Heart left ventricle (tissue), 16 donors: ENCODE data around the gene ARHGAP26. TPM values are rescaled to one million over a fixed set of nuclear protein-coding genes. Genes with fewer than 3 reads are reported as not detected.

ENCODE experiments used
- ATAC-seq, 4 donors: fragments of 200-7000 bp; cut with Tn5 transposase; one replicate each; pipeline ENCODE4 v1.9.1; 2020 to 2022; ENCODE audit warnings: moderate library complexity in 4 of 4, mild to moderate bottlenecking in 3 of 4, moderate number of reproducible peaks in 1 of 4
- DNase-seq, 5 donors: peaks; one replicate each; pipeline ENCODE4 v3.0.0-alpha.2; 2020
- H3K27ac ChIP-seq, 12 donors: fragments of 200-600 bp; sonication (generic) in 4 of 12; one replicate each; pipeline versions ENCODE4 v1.5.0 to v1.8.0; 2016 to 2022; ENCODE audit warnings: mild to moderate bottlenecking in 2 of 12
- H3K27me3 ChIP-seq, 9 donors: fragments of 200-600 bp; sonication (generic) in 2 of 9; one replicate each; pipeline versions ENCODE4 v1.5.1 to v1.8.0; 2016 to 2022; ENCODE audit warnings: mild to moderate bottlenecking in 3 of 9
- H3K36me3 ChIP-seq, 9 donors: fragments of 200-600 bp; sonication (generic) in 2 of 9; one replicate each; pipeline versions ENCODE4 v1.5.0 to v1.8.0; 2018 to 2022; ENCODE audit warnings: mild to moderate bottlenecking in 2 of 9
- H3K4me1 ChIP-seq, 12 donors: fragments of 200-600 bp; sonication (generic) in 4 of 12; one replicate each; pipeline versions ENCODE4 v1.5.0 to v1.8.0; 2016 to 2022; ENCODE audit warnings: mild to moderate bottlenecking in 3 of 12
- H3K4me3 ChIP-seq, 12 donors: fragments of 200-600 bp; sonication (generic) in 4 of 12; one replicate each; pipeline versions ENCODE4 v1.5.0 to v1.8.0; 2017 to 2022; ENCODE audit warnings: mild to moderate bottlenecking in 9 of 12, moderate library complexity in 4 of 12
- H3K9me3 ChIP-seq, 12 donors: fragments of 200-600 bp; sonication (generic) in 4 of 12; one replicate each; pipeline versions ENCODE4 v1.5.0 to v1.8.0; 2016 to 2022; ENCODE audit warnings: mild to moderate bottlenecking in 1 of 12
- CTCF ChIP-seq, 12 donors: fragments of 200-600 bp; sonication (generic) in 4 of 12; IDR thresholded peaks; one replicate each; pipeline versions ENCODE4 v1.5.0 to v1.8.0; 2018 to 2022; ENCODE audit warnings: antibody characterized with exemption in 12 of 12, mild to moderate bottlenecking in 5 of 12
- POLR2A ChIP-seq, 2 donors: fragments of 450-650 bp; IDR thresholded peaks; one replicate each; pipeline ENCODE4 v1.6.1; 2017; ENCODE audit warnings: antibody characterized with exemption in 2 of 2, mild to moderate bottlenecking in 2 of 2, moderate library complexity in 2 of 2
- WGBS, 4 donors: extraction: QIAGEN DNeasy Blood & Tissue Kit in 2 of 4; methylation state at CpG; one replicate each; pipeline versions ENCODE4 v1.1.5 to v1.1.7; 2013 to 2018; 5-methylcytosine and 5-hydroxymethylcytosine counted together
- intact Hi-C, 10 donors: fragments of 100-400 bp; cut with DNase I; formaldehyde crosslinking; loops; one replicate each; pipeline versions ENCODE4 v1.11.1 to v1.14.2; 2022
- polyA plus RNA-seq, 2 donors: library from polyadenylated mRNA; stranded (reverse); fragments of 200-250 nt; gene quantifications; one replicate each; pipeline ENCODE4 v1.2.3, GENCODE V29; 2013
- total RNA-seq, 9 donors: library from RNA; depleted of rRNA in 2 of 9; stranded (reverse); fragments of >200 nt in 2 of 9; fragmentation: NEBNext Ultra II Directional in 3 of 9; extraction: Animal tissue kit (Norgen Biotek cat#: 25700) in 3 of 9; gene quantifications; one replicate each; pipeline versions ENCODE4 v1.1.0 to v1.2.4, GENCODE V29; 2016 to 2023
- donor health status: ischemic (EF 13 %, LVEDD 7.1; RV severe dilation, severe dysfunction).
- donor health status: healthy with polysubstance abuse.
- donor health status: DM: no; HTN: yes; CAD: no.
- donor health status: DM: no; HTN: no; CAD: no.
- donor health status: ischemic (EF 25% LVEDD 6.9; RV normal size, moderate dysfunction).
- donor health status: ischemic (EF 25% LVEDD 5.7; RV mildly dilated, moderate dysfunction).
- donor health status: healthy.
- donor health status: DM: yes; HTN: yes; CAD: no.
- donor health status: ischemic (EF 35%, LVEDD 5.7; RV mildly dilated, moderate dysfunction).
- donor health status: nonischemic (EF 11% LVEDD 7.7; RV severe dilation, severe dysfunction).
- donor health status: DM: yes; HTN: yes; CAD: no.
- donor health status: PGD.
- donor health status: ischemic (EF 29% LVEDD 5.4; RV normal size, mild dysfunction).
- donor health status: nonischemic (EF 23%, LVEDD 6.1; RV moderate dilation, normal function).

Gene ARHGAP26
- total and polyA plus RNA-seq, 11 donors = 11.9 to 52.1 (median 33.7) TPM

DNA sequence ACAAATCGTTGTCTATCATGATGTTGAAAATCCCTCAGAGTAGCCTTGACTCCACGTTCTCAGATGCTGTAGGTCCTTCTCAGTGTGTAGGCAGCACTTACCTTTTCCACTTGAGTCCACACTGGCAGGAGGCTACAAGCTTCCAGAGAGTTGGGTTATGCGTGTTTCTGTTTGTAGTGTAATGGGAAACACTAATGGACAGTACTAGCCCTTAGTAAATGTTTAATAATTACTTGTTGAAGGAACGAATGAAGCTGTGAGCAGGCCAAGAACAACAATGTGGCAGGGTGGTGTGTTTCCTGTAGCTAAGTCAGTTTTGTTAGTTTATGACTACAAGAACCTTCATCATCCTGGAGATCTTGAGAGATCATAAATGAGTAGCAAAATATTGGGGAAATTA lies 83.5 kb downstream of the ARHGAP26 start:
- peaks cover 0 to 72% (median 55%) of the 10 kb centered on the region in 12 donors for H3K4me1 ChIP-seq
- peak overlapping the region in 1 of 12 donors; percentile 34 for H3K27ac ChIP-seq
- intact Hi-C loops = no loop called here
- ATAC-seq (peak in 1 of 4 donors; percentile 19), DNase-seq (no peak)
- WGBS, 4 donors = 72 to 79% (median 75%) methylated on average over 4 of the region's 4 CpGs
- H3K36me3 ChIP-seq = no peaks in the 10 kb centered on the region
- no peak for TF ChIP-seq POLR2A (IDR thresholded peaks at IDR 0.05)
- TF ChIP-seq CTCF (IDR thresholded peaks at IDR 0.05) = no peak
- no peak overlapping the region for H3K4me3 ChIP-seq
- H3K9me3 ChIP-seq = no peaks in the 10 kb centered on the region
- H3K27me3 ChIP-seq = no peaks in the 10 kb centered on the region

- WGBS, 4 donors = 88 to 95% (median 92%) methylated on average over 6 of the region's 6 CpGs
- no peak overlapping the region for H3K27ac ChIP-seq
- H3K4me1 ChIP-seq = peaks cover 0 to 76% (median 68%) of the 10 kb centered on the region in 12 donors
- H3K27me3 ChIP-seq = no peaks in the 10 kb centered on the region
- H3K4me3 ChIP-seq = no peak overlapping the region
- no peaks in the 10 kb centered on the region for H3K9me3 ChIP-seq
- no peak for DNase-seq
- no peaks in the 10 kb centered on the region for H3K36me3 ChIP-seq
- ATAC-seq = no peak
- intact Hi-C loops = loop anchor here in 1 of 10 donors (5.0 kb wide), 1 partner anchor 34 kb away; no protein-coding TSS in a partner anchor
- TF ChIP-seq POLR2A (IDR thresholded peaks at IDR 0.05) (no peak), CTCF (IDR thresholded peaks at IDR 0.05) (no peak)
These were observed 86.1 kb downstream of the ARHGAP26 start for GRCh38 chr5:142856269-142856782.

DNA sequence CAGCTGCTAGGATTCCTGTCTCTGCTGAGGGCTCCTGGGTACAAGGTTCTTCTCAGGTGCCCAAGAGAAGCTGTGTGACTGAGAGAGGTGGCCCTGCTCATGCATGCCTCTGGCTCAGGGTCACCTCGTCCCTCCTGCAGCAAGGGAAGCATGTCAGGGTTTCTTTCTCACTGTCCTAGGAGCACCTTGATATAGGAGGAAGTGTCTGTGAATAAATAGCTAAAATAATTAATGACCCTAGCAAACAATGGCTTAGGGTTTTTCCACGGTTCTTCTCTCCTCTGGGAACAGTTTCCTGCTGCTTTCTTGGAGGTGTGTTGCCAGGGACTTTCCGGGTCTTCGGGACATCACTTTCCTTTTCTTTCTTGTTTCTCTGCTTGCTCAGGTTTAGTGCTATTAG lies 87.2 kb downstream of the ARHGAP26 start:
- no peaks in the 10 kb centered on the region for H3K27me3 ChIP-seq
- peak in 1 of 4 donors; percentile 21 for ATAC-seq
- TF ChIP-seq POLR2A (IDR thresholded peaks at IDR 0.05) = no peak
- TF ChIP-seq CTCF (IDR thresholded peaks at IDR 0.05) = no peak
- intact Hi-C loops = loop anchor here in 1 of 10 donors (5.0 kb wide), 1 partner anchor 35 kb away; no protein-coding TSS in a partner anchor
- no peaks in the 10 kb centered on the region for H3K9me3 ChIP-seq
- WGBS, 4 donors = 37 to 61% (median 43%) methylated on average over 3 to 4 of the region's 4 CpGs
- peak overlapping the region in 3 of 12 donors; percentile 11 to 50 (median 24) for H3K27ac ChIP-seq
- H3K4me1 ChIP-seq = peaks cover 0 to 81% (median 62%) of the 10 kb centered on the region in 12 donors
- no peaks in the 10 kb centered on the region for H3K36me3 ChIP-seq
- DNase-seq = no peak
- H3K4me3 ChIP-seq = no peak overlapping the region

DNA sequence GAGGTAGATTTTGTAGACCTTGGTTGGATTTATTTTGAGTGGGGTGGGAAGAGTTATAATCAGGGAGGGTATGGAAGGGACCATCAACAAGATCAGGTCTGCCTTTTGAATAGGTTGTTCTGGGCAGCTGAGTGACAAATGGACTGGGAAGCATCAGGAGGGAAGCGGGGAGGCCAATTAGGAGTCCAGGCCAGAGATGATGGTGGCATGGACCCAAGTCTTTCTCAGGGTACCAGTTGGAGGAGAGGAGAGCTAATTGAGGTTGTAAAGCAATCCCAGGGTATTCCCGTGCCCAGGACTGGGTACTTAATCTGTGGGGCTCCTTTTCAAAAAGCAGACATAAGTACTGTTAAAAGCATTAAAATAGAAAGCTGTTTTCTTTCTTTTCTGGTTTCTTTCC lies 88.9 kb downstream of the ARHGAP26 start:
- intact Hi-C loops = loop anchor here in 1 of 10 donors (5.0 kb wide), 1 partner anchor 37 kb away; no protein-coding TSS in a partner anchor
- Histone ChIP-seq H3K4me1 (peaks cover 0 to 82% (median 56%) of the 10 kb centered on the region in 12 donors), H3K4me3 (no peak overlapping the region), H3K36me3 (no peaks in the 10 kb centered on the region), H3K27me3 (no peaks in the 10 kb centered on the region), H3K9me3 (no peaks in the 10 kb centered on the region), H3K27ac (no peak overlapping the region)
- DNase-seq (no peak), ATAC-seq (no peak)
- no peak for TF ChIP-seq POLR2A (IDR thresholded peaks at IDR 0.05)
- no peak for TF ChIP-seq CTCF (IDR thresholded peaks at IDR 0.05)
- 85 to 98% (median 93%) methylated on average over 2 of the region's 2 CpGs for WGBS, 4 donors
